A549 (cell line): ENCODE data around the gene KEL. TPM values are rescaled to one million over a fixed set of nuclear protein-coding genes. Genes with fewer than 3 reads are reported as not detected.

Experiments used
- ATAC-seq, 2 experiments: fragments of 200-7000 bp in 1 of 2; fragments of >200 bp in 1 of 2; cut with Nextera tagmentation in 1 of 2; cut with Tn5 transposase in 1 of 2; 3 replicates each; pipeline versions ENCODE4 v1.8.0 to v1.9.1; 2018 to 2020; ENCODE audit warnings: mild to moderate bottlenecking in 1 of 2, moderate library complexity in 1 of 2
- CTCF ChIA-PET: fragments of 300-600 bp; sonication (Branson Sonifier 250); formaldehyde crosslinking; extraction: SDS; loops from one replicate; lab custom pipeline; 2021; ENCODE audit warnings: antibody characterized with exemption, inconsistent platforms; lab: Yijun Ruan, JAX
- POLR2A ChIA-PET: fragments of 350-600 bp; formaldehyde crosslinking; extraction: SDS; loops from one replicate; lab custom pipeline; 2021; ENCODE audit warnings: antibody characterized with exemption, inconsistent platforms; lab: Yijun Ruan, JAX
- DNase-seq, 2 experiments: peaks; one replicate each; pipeline versions ENCODE4 v3.0.0 to v3.0.0-alpha.2; 2011 to 2016; ENCODE audit warnings: low read depth in 1 of 2, low spot score in 1 of 2
- FAIRE-seq: peaks from 2 replicates; lab custom pipeline; 2011; peaks lifted over from hg19 to GRCh38; lab: Jason Lieb, UNC
- H3K27ac ChIP-seq, 2 experiments: fragments of >200 bp; sonication (Bioruptor Twin); formaldehyde crosslinking; 3 replicates each; pipeline ENCODE4 v1.5.1; 2016 to 2017
- H3K4me1 ChIP-seq: fragments of >200 bp; sonication (Bioruptor Twin); formaldehyde crosslinking; 3 replicates; pipeline ENCODE4 v1.6.1; 2016
- H3K4me2 ChIP-seq: fragments of >200 bp; sonication (Bioruptor Twin); formaldehyde crosslinking; 3 replicates; pipeline ENCODE4 v1.6.1; 2016
- H3K4me3 ChIP-seq: fragments of >200 bp; sonication (Bioruptor Twin); formaldehyde crosslinking; 3 replicates; pipeline ENCODE4 v1.5.1; 2016
- H3K9me3 ChIP-seq: fragments of >200 bp; sonication (Bioruptor Twin); formaldehyde crosslinking; 3 replicates; pipeline ENCODE4 v1.6.1; 2016
- ATOH8 ChIP-seq: fragments of 250-450 bp; sonication (Bioruptor Pico); IDR thresholded peaks from 2 replicates; pipeline ENCODE4 v1.5.0; 2020; ENCODE audit warnings: low read depth, mild to moderate bottlenecking, moderate library complexity
- CEBPB ChIP-seq, 2 experiments: fragments of >200 bp in 1 of 2; sonication (Bioruptor Twin) in 1 of 2; formaldehyde crosslinking in 1 of 2; IDR thresholded peaks; 2 replicates each; pipeline ENCODE4 v1.6.1; 2012 to 2016
- CHD2 ChIP-seq: fragments of 150-350 bp; IDR thresholded peaks from 2 replicates; pipeline ENCODE4 v1.6.1; 2014; ENCODE audit warnings: low read length; ENCODE audit not compliant: partially characterized antibody
- EP300 ChIP-seq, 2 experiments: fragments of >200 bp; sonication (Bioruptor Twin); formaldehyde crosslinking; IDR thresholded peaks; 2 replicates in 1 of 2; 3 replicates in 1 of 2; pipeline ENCODE4 v1.6.1; 2016 to 2017
- GATA3 ChIP-seq: IDR thresholded peaks from 2 replicates; pipeline ENCODE4 v1.6.1; 2012; ENCODE audit warnings: borderline replicate concordance
- HEYL ChIP-seq: fragments of 250-450 bp; sonication (Bioruptor Pico); IDR thresholded peaks from 2 replicates; pipeline ENCODE4 v1.8.0; 2021; ENCODE audit warnings: mild to moderate bottlenecking, moderate library complexity
- HOXB13 ChIP-seq: fragments of 250-450 bp; sonication (Bioruptor Pico); IDR thresholded peaks from 2 replicates; pipeline ENCODE4 v1.5.0; 2020; ENCODE audit warnings: low read depth, mild to moderate bottlenecking, moderate library complexity
- HOXB5 ChIP-seq: fragments of 250-450 bp; sonication (Bioruptor Pico); IDR thresholded peaks from 2 replicates; pipeline ENCODE4 v1.5.0; 2020; ENCODE audit warnings: mild to moderate bottlenecking, moderate library complexity
- KDM5A ChIP-seq: fragments of 200-600 bp; sonication (generic); IDR thresholded peaks from 2 replicates; pipeline ENCODE4 v1.6.1; 2016; ENCODE audit warnings: antibody characterized with exemption, mild to moderate bottlenecking
- MAFK ChIP-seq: fragments of 450-650 bp; IDR thresholded peaks from 2 replicates; pipeline ENCODE4 v1.6.1; 2014; ENCODE audit not compliant: partially characterized antibody
- MYC ChIP-seq: IDR thresholded peaks from 2 replicates; pipeline ENCODE4 v1.6.1; 2012; ENCODE audit warnings: mild to moderate bottlenecking, inconsistent platforms, low read length, improper control_type of control experiment, borderline replicate concordance
- NFE2L2 ChIP-seq: fragments of 150-350 bp; conservative IDR thresholded peaks from 2 replicates; pipeline ENCODE4 v1.6.1; 2014; ENCODE audit warnings: low read length
- POLR2AphosphoS2 ChIP-seq: conservative IDR thresholded peaks from 2 replicates; pipeline ENCODE4 v1.6.1; 2012; ENCODE audit warnings: low read length, improper control_type of control experiment, inconsistent platforms
- RARB ChIP-seq: fragments of 250-450 bp; sonication (Bioruptor Pico); IDR thresholded peaks from 2 replicates; pipeline ENCODE4 v1.8.0; 2021; ENCODE audit warnings: mild to moderate bottlenecking, moderate library complexity
- REST ChIP-seq: fragments of 200-600 bp; sonication (generic); IDR thresholded peaks from 2 replicates; pipeline ENCODE4 v1.6.1; 2016; ENCODE audit warnings: antibody characterized with exemption, mild to moderate bottlenecking, moderate library complexity
- RNF2 ChIP-seq: fragments of 200-600 bp; sonication (generic); IDR thresholded peaks from 2 replicates; pipeline ENCODE4 v1.6.1; 2016; ENCODE audit warnings: low read depth, mild to moderate bottlenecking, antibody characterized with exemption, moderate library complexity, borderline replicate concordance
- SMC3 ChIP-seq: fragments of >200 bp; sonication (Bioruptor Twin); formaldehyde crosslinking; IDR thresholded peaks from 3 replicates; pipeline ENCODE4 v1.6.1; 2018; ENCODE audit warnings: inconsistent platforms
- WGBS: methylation state at CpG from one replicate; pipeline ENCODE4 v1.1.6; 2017; ENCODE audit errors: missing lambda C conversion rate; 5-methylcytosine and 5-hydroxymethylcytosine counted together
- polyA plus RNA-seq, 4 experiments: library from polyadenylated mRNA; depleted of rRNA in 3 of 4; stranded (reverse); fragments of >200 nt; fragmentation: RNase III in 1 of 4; extraction: RNeasy Plus Mini Kit Qiagen cat#74134 plus additional on column Dnase treatment in 1 of 4; gene quantifications; 2 replicates in 3 of 4; 3 replicates in 1 of 4; pipeline ENCODE4 v1.2.3, GENCODE V29; 2011 to 2017
- TF ChIP-seq, protein P1 (sequence below): IDR thresholded peaks from 2 replicates; pipeline ENCODE4 v1.6.1; 2012
- TF ChIP-seq, protein P2 (sequence below): fragments of 450-650 bp; IDR thresholded peaks from 2 replicates; pipeline ENCODE4 v1.6.1; 2014; ENCODE audit warnings: antibody characterized with exemption

Gene KEL
- polyA plus RNA-seq, 2 of the 4 experiments (the other 2 are of a cell fraction): 0.14 TPM; not detected in 1

DNA sequence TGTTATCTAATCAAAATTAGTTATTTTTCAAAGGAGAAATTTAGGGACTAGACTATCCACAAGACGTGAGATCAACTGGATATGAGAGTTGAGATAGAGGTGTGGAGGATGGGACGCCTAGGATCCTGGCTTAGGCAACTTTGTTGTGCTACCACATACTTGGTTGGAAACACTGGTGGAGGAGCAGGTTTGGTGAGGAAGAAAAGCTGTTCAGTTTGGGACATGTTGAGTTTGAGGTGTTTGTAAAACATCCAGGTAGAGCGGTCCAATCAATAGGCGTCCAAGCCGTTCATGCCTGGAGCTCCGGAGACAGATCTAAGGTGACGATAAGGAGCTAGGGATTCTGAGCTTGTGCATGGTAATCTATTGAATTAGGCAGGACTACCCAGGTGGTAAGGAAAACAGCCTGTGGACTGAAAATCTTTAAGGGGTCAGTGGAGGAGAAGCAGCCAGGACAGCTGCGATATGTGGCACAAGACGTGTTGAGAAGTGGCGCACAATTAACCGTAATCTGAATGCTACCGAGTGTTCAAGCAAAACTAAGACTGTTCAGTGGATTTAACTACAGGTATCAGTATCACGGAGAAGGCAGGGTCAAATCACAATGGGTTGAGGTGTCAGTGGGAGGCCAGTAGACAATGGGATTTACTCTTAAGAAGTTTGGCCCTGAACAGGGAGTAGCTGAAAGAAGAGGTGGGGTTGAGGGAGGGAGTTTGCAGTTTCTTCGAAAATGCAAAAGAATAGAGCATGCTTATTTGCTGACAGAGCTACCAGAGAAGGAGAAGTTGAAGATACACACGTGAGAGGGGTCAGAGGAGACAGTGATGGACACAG, 60.5 kb downstream of the KEL start:
- H3K4me3 ChIP-seq: no peak overlapping the region
- POLR2A ChIA-PET: no interaction called here
- WGBS: 52% methylated on average over 15 of the region's 15 CpGs
- CTCF ChIA-PET: interaction anchor here (0.6 to 1.3 kb wide), 4 partner anchors 9 to 101 kb away, joined by 3 to 4 read pairs (median 3); partner anchors contain the start of gene TRPV5
- no peaks in the 10 kb centered on the region for H3K4me1 ChIP-seq
- FAIRE-seq (no peak), DNase-seq (no peak), ATAC-seq (peak in 1 of 2 experiments; percentile 34; a peak in 1 of 6 replicates)
- TF ChIP-seq HOXB13 (no peak), NFE2L2 (no peak), HOXB5 (CRISPR knock-in tag) (no peak), RNF2 (no peak)
- TF ChIP-seq, protein P1, sequence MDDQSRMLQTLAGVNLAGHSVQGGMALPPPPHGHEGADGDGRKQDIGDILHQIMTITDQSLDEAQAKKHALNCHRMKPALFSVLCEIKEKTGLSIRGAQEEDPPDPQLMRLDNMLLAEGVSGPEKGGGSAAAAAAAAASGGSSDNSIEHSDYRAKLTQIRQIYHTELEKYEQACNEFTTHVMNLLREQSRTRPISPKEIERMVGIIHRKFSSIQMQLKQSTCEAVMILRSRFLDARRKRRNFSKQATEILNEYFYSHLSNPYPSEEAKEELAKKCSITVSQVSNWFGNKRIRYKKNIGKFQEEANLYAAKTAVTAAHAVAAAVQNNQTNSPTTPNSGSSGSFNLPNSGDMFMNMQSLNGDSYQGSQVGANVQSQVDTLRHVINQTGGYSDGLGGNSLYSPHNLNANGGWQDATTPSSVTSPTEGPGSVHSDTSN: no peak
- no peak overlapping the region for H3K27ac ChIP-seq
- peaks cover 2% of the 10 kb centered on the region; the same call in 1 of the 3 replicates for H3K9me3 ChIP-seq
- no peak overlapping the region for H3K4me2 ChIP-seq

GRCh38 chr7:142899661-142900060, 62.5 kb downstream of the KEL start:
- Histone ChIP-seq H3K9me3 (no peaks in the 10 kb centered on the region), H3K4me3 (no peak overlapping the region), H3K27ac (no peak overlapping the region), H3K4me1 (no peaks in the 10 kb centered on the region), H3K4me2 (no peak overlapping the region)
- 6% methylated on average over 3 of the region's 3 CpGs for WGBS
- no peak for FAIRE-seq
- TF ChIP-seq EP300 (IDR thresholded peaks at IDR 0.05): no peak
- CTCF ChIA-PET: no interaction called here
- no peak for ATAC-seq
- no peak for DNase-seq
- POLR2A ChIA-PET: no interaction called here

DNA sequence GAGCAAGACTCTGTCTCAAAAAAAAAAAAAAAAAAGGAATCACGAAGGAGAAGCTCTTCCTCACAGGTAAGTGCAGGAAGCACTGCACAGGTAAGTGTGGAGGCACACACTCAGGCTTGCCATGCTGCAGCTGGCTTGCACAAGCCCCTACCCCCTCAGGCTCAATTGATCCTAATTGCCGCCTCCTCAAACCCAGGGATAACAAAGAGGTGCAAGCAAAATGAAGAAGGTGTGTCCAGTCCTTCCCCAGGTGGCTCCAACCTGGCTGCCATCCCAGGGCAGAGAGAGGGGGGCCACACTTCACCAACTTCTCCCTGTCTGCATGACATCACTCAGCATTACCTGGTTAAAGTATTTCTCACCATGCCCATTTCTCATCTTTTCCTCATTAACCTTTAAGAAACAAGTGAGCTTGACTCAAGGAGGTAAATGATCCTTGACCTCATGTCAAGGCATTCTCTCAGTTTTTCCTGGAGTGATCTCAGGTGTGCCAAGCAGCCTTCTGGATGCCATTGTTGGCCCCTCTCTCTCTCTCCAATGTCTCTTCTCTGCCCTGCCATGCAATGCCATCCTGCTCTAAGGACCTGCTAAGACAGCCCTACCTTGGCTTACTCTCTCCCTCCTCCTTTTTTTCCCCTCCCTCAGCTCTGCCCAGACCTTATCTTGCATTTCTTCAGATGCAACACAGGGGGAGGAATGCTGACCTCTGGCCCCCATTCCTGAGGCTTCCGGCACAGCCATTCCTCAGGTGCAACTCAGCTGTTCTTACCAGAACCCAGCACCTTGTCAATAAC, 63.6 kb downstream of the KEL start:
- H3K9me3 ChIP-seq: no peaks in the 10 kb centered on the region
- no peak overlapping the region for H3K4me3 ChIP-seq
- ATAC-seq: no peak
- H3K4me2 ChIP-seq: no peak overlapping the region
- no peaks in the 10 kb centered on the region for H3K4me1 ChIP-seq
- TF ChIP-seq POLR2AphosphoS2 (no peak), RNF2 (no peak), ATOH8 (CRISPR knock-in tag) (no peak), CHD2 (no peak)
- no peak for DNase-seq
- WGBS: 28% methylated on average over 3 of the region's 3 CpGs
- no peak overlapping the region for H3K27ac ChIP-seq
- ChIA-PET POLR2A (no interaction called here), CTCF (no interaction called here)
- FAIRE-seq: no peak

DNA sequence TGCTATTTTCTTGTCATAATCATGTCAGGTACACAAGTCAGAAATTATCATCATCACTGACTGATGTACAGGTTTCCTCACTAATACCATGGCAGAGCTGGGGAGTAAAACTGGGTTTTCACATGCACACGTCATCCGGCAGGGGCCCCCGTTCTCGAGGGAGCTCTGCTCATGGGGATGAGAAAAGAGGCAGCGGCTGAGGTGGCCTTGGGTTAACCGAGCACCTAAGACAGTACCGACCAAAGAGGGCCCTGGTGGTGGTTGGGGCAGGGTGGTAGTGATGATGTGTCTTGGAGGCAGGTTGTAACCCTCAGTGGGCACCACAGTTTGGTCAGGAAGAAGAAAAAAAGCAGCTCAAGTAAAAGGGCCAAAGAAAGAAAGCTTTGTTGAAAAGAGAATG, 64.5 kb downstream of the KEL start:
- H3K27ac ChIP-seq: no peak overlapping the region
- no peak overlapping the region for H3K4me2 ChIP-seq
- DNase-seq (no peak), FAIRE-seq (no peak)
- POLR2A ChIA-PET: no interaction called here
- TF ChIP-seq MYC: no peak
- TF ChIP-seq, protein P1: no peak
- TF ChIP-seq REST: no peak
- no peak for TF ChIP-seq POLR2AphosphoS2
- TF ChIP-seq KDM5A: no peak
- TF ChIP-seq HEYL (CRISPR knock-in tag): no peak
- no peak for TF ChIP-seq SMC3
- TF ChIP-seq GATA3: no peak
- no peak for TF ChIP-seq MAFK
- TF ChIP-seq, protein P2, sequence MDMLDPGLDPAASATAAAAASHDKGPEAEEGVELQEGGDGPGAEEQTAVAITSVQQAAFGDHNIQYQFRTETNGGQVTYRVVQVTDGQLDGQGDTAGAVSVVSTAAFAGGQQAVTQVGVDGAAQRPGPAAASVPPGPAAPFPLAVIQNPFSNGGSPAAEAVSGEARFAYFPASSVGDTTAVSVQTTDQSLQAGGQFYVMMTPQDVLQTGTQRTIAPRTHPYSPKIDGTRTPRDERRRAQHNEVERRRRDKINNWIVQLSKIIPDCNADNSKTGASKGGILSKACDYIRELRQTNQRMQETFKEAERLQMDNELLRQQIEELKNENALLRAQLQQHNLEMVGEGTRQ: no peak
- no peak for TF ChIP-seq RARB (CRISPR knock-in tag)
- no peak for TF ChIP-seq CEBPB (IDR thresholded peaks at IDR 0.05)
- TF ChIP-seq, all 56 proteins: peak for 0
- 17% methylated on average over 7 of the region's 7 CpGs for WGBS
- Histone ChIP-seq H3K9me3 (no peaks in the 10 kb centered on the region), H3K4me1 (no peaks in the 10 kb centered on the region), H3K4me3 (no peak overlapping the region)
- CTCF ChIA-PET: no interaction called here
- ATAC-seq: no peak
